GM10248 (cell line): ENCODE results near the gene NAA10.

Experiments
- CTCF ChIA-PET: fragments of 300-600 bp; sonication (Branson Sonifier 250); formaldehyde crosslinking; extraction: SDS; loops from one replicate; lab custom pipeline; 2021; ENCODE audit warnings: antibody characterized with exemption; lab: Yijun Ruan, JAX
- POLR2A ChIA-PET: fragments of 350-650 bp; sonication (Branson Sonifier 250); formaldehyde crosslinking; extraction: SDS; loops from one replicate; lab custom pipeline; 2020; ENCODE audit warnings: antibody characterized with exemption; lab: Yijun Ruan, JAX
- DNase-seq: peaks from one replicate; pipeline ENCODE4 v3.0.0; 2012; ENCODE audit errors: extremely low spot score
- TF ChIP-seq, protein P1 (sequence below): IDR thresholded peaks from 2 replicates; pipeline ENCODE4 v1.5.1; 2012; ENCODE audit warnings: mild to moderate bottlenecking, low read depth; ENCODE audit errors: extremely low read depth, missing control alignments, control extremely low read depth

The NAA10 gene

DNA sequence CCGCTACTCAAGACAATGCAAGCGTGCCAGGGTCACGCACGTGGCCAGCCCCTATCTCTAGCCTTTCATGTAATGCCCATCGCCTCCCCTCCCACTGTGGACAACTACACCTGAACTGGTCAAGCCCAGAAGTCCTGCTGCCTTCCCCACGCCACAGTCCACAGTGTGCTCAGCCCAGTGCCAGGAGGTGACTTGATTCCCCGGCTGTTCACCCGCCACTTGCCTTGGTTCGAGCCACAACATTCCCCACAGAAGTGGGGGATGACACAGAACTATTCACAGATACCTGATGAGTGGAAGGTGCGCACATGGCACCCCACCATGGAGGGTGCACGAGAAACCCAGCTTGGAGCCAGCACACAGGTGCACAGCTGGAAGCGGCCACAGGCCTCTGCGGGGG is 15.6 kb downstream of the NAA10 start:
- TF ChIP-seq, protein P1, sequence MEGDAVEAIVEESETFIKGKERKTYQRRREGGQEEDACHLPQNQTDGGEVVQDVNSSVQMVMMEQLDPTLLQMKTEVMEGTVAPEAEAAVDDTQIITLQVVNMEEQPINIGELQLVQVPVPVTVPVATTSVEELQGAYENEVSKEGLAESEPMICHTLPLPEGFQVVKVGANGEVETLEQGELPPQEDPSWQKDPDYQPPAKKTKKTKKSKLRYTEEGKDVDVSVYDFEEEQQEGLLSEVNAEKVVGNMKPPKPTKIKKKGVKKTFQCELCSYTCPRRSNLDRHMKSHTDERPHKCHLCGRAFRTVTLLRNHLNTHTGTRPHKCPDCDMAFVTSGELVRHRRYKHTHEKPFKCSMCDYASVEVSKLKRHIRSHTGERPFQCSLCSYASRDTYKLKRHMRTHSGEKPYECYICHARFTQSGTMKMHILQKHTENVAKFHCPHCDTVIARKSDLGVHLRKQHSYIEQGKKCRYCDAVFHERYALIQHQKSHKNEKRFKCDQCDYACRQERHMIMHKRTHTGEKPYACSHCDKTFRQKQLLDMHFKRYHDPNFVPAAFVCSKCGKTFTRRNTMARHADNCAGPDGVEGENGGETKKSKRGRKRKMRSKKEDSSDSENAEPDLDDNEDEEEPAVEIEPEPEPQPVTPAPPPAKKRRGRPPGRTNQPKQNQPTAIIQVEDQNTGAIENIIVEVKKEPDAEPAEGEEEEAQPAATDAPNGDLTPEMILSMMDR, result no peak

DNA sequence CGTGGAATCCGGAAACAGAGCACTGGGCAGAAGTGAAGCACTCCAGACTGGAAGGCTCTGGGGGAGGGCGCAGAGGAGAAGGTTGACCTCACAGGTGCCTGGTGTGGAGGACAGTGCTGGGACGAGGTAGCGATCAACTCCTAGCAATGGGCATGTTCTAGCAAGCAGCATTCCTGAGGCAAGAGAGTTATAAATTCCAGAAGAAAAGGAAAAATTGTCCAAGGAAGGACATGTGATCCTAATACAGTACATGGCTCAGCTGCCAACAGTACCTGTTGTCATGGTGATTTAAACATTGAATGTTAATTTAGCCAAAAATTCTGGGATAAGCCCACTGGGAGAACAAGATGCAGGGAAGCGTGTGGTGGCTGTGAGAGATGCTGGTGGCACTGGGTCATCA is 17.0 kb downstream of the NAA10 start:
- CTCF ChIA-PET, result interaction anchor here (1.2 kb wide), 1 partner anchor 11 kb away, joined by 4 read pairs; no protein-coding TSS in a partner anchor
- DNase-seq, result no peak
- TF ChIP-seq, protein P1, result no peak

More for the DNA sequence above, 15.6 kb downstream of the NAA10 start:
- ChIA-PET POLR2A (no interaction called here), CTCF (interaction anchor here (14.1 kb wide), 1 partner anchor 30 kb away, joined by 187 read pairs; the partner anchor contains the start of gene RENBP)
- no peak for DNase-seq

DNA sequence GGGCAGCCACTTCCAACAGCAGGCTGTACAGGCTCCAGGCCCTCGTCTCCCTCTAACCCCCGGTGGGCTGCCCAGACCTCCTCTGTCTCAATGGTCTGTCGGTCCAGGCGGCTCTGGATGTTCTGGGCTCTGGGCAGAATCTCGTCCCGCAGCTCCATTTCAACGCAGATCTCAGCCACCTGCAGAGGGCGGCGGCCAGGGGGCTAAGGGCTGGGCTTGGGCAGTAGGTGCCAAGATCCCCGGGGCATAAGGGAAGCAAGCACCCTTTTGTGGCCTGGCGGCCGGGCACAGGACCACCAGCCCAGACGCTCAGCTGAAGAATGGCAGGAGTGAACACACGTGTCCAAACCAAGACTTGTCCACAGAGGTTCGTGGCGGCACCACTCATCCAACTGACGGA is 21.1 kb downstream of the NAA10 start:
- POLR2A ChIA-PET, result no interaction called here
- TF ChIP-seq, protein P1, result no peak
- CTCF ChIA-PET, result interaction anchor here (1.6 kb wide), 1 partner anchor 9 kb away, joined by 5 read pairs; no protein-coding TSS in a partner anchor
- no peak for DNase-seq

More for the DNA sequence above, 17.0 kb downstream of the NAA10 start:
- POLR2A ChIA-PET, result no interaction called here

DNA sequence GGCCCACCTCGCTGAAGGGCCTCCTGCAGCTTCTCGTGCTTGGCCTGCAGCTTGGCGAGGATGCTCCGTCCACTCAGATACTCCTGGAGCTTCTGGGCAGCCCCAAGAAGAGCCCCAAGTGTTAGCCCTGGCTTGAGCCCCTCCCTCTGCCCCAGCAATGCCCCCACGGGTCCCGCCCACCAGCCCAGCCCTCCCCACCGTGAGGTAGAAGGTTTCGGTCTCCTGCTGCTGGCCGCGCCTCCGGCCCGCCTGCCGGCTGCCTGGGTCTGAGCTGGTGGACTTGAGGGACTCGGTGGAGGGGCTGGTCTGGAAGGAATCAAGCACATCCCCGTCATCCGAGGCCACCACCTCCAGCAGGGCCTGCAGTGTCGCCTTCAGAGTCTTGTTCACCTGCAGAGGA is 21.6 kb downstream of the NAA10 start:
- ChIA-PET CTCF (interaction anchor here (1.6 kb wide), 1 partner anchor 10 kb away, joined by 5 read pairs; no protein-coding TSS in a partner anchor), POLR2A (no interaction called here)
- no peak for DNase-seq
- TF ChIP-seq, protein P1, result no peak

DNA sequence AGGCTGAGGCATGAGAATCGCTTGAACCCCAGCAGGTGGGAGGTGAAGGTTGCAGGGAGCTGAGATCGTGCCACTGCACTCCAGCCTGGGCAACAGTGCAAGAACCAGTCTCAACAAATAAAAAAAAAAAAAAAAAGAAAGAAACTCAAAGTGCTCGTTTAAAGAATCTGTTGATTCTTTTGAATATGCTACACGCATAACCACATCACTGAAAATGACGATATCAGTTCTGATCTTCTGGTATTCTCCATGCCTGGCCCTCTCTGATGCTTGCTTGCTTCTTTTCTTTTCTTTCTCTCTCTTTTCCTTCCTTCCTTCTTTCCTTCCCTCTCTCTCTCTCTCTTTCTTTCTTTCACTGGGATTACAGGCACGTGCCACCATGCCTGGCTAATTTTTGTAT is 23.0 kb downstream of the NAA10 start:
- ChIA-PET CTCF (interaction anchor here (3.6 kb wide), 1 partner anchor 11 kb away, joined by 26 read pairs; no protein-coding TSS in a partner anchor), POLR2A (no interaction called here)
- TF ChIP-seq, protein P1, result no peak
- no peak for DNase-seq

DNA sequence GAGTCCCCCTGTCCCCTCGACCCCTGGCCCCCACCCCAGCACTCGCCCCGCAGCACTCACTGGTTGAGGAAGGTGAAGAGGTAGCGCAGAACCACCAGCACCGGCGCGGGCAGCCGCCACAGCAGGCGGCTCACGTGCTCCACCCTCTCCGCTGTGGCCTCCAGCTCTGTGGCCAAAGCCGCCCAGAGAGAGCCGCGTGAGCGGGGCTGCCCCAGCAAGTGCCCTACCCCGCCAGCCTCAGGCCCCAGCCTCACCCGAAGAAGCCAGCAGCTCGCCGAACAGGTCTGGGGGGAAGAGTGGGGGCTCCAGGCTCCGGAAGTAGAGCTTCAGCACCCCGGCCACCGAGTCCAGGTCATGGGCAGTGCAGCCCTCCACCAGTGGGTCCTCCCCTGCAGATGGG is 24.4 kb downstream of the NAA10 start:
- TF ChIP-seq, protein P1, result no peak
- CTCF ChIA-PET, result interaction anchor here (1.1 to 3.6 kb wide), 2 partner anchors 12 to 34 kb away, joined by 3 to 26 read pairs; partner anchors contain the start of gene RENBP
- POLR2A ChIA-PET, result interaction anchor here (0.6 kb wide), 1 partner anchor 47 kb away, joined by 5 read pairs; no protein-coding TSS in a partner anchor
- DNase-seq, result no peak
